ENCODE measurements around the gene ADARB2.

ADARB2 gene

GRCh38 chr10:1406967-1407945, 330.1 kb downstream of the ADARB2 start:
- TF ChIP-seq ZNF548 (tag by site-specific recombination; IDR thresholded peaks at IDR 0.05) (no peak), ZNF133 (tag by site-specific recombination; IDR thresholded peaks at IDR 0.05) (no peak), ZFP37 (tag by site-specific recombination; IDR thresholded peaks at IDR 0.05) (no peak), ZXDB (tag by site-specific recombination; IDR thresholded peaks at IDR 0.05) (no peak), ZNF580 (tag by site-specific recombination; IDR thresholded peaks at IDR 0.05) (no peak), ZNF175 (tag by site-specific recombination; IDR thresholded peaks at IDR 0.05) (no peak), ZNF473 (tag by site-specific recombination; IDR thresholded peaks at IDR 0.05) (no peak), ZNF704 (tag by site-specific recombination; IDR thresholded peaks at IDR 0.05) (no peak), PRDM2 (tag by site-specific recombination; IDR thresholded peaks at IDR 0.05; ENCODE audit: borderline replicate concordance) (no peak), KLF8 (tag by site-specific recombination; IDR thresholded peaks at IDR 0.05) (no peak), ZNF776 (tag by site-specific recombination; IDR thresholded peaks at IDR 0.05; ENCODE audit: borderline replicate concordance) (no peak), ZBTB10 (tag by site-specific recombination; IDR thresholded peaks at IDR 0.05) (no peak), ZNF239 (tag by site-specific recombination; IDR thresholded peaks at IDR 0.05) (no peak), ZNF292 (tag by site-specific recombination; IDR thresholded peaks at IDR 0.05; ENCODE audit: borderline replicate concordance, low read depth) (no peak), ZNF518A (tag by site-specific recombination; conservative IDR thresholded peaks at IDR 0.05; ENCODE audit: low read depth) (no peak)
- TF ChIP-seq, protein P1, sequence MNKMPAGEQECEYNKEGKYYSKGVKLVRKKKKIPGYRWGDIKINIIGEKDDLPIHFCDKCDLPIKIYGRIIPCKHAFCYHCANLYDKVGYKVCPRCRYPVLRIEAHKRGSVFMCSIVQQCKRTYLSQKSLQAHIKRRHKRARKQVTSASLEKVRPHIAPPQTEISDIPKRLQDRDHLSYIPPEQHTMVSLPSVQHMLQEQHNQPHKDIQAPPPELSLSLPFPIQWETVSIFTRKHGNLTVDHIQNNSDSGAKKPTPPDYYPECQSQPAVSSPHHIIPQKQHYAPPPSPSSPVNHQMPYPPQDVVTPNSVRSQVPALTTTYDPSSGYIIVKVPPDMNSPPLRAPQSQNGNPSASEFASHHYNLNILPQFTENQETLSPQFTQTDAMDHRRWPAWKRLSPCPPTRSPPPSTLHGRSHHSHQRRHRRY (tag by site-specific recombination; IDR thresholded peaks at IDR 0.05), result no peak
- TF ChIP-seq, protein P2, sequence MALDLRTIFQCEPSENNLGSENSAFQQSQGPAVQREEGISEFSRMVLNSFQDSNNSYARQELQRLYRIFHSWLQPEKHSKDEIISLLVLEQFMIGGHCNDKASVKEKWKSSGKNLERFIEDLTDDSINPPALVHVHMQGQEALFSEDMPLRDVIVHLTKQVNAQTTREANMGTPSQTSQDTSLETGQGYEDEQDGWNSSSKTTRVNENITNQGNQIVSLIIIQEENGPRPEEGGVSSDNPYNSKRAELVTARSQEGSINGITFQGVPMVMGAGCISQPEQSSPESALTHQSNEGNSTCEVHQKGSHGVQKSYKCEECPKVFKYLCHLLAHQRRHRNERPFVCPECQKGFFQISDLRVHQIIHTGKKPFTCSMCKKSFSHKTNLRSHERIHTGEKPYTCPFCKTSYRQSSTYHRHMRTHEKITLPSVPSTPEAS (tag by site-specific recombination; IDR thresholded peaks at IDR 0.05), result no peak
- H3K4me1 ChIP-seq (ENCODE audit: control insufficient read depth, insufficient read depth, low read length), result no peaks in the 10 kb centered on the region
- no peaks in the 10 kb centered on the region for H3K36me3 ChIP-seq (ENCODE audit: control insufficient read depth in 2 of 2, insufficient read depth in 1 of 2, low read length in 2 of 2)
- H3K27ac ChIP-seq (ENCODE audit: extremely low read depth, low read depth, low read length), result no peak overlapping the region
- ChIA-PET POLR2A (no interaction called here), CTCF (no interaction called here)
- no peaks in the 10 kb centered on the region for H3K9me3 ChIP-seq (ENCODE audit: control insufficient read depth, insufficient read depth, low read depth, low read length)
- H3K4me3 ChIP-seq (ENCODE audit: low read depth, low read length), result no peak overlapping the region
